Ovary (tissue), 9 donors: Measurements from ENCODE around the gene ESPN. TPM values are rescaled to one million over a fixed set of nuclear protein-coding genes. Genes with fewer than 3 reads are reported as not detected.

Experiments used
- DNase-seq, 5 donors: peaks; one replicate each; pipeline ENCODE4 v3.0.0-alpha.2; 2019 to 2020
- H3K27ac ChIP-seq, 2 donors: fragments of 200-600 bp; one replicate each; pipeline versions ENCODE4 v1.5.1 to v1.8.0; 2019 to 2022
- H3K27me3 ChIP-seq: fragments of 200-600 bp; one replicate; pipeline ENCODE4 v1.8.0; 2022
- H3K36me3 ChIP-seq: fragments of 200-600 bp; sonication (generic); one replicate; pipeline ENCODE4 v1.5.1; 2019
- H3K4me1 ChIP-seq: one replicate; pipeline ENCODE4 v1.8.1; 2013; ENCODE audit warnings: mild to moderate bottlenecking, moderate library complexity; ENCODE audit not compliant: insufficient read depth
- H3K4me3 ChIP-seq: fragments of 200-600 bp; sonication (generic); one replicate; pipeline ENCODE4 v1.5.1; 2017
- H3K9me3 ChIP-seq, 2 donors: fragments of 200-600 bp in 1 of 2; sonication (generic) in 1 of 2; one replicate each; pipeline versions ENCODE4 v1.5.1 to v1.8.1; 2013 to 2019; ENCODE audit warnings: mild to moderate bottlenecking in 1 of 2, moderate library complexity in 1 of 2
- EP300 ChIP-seq: sonication (generic); formaldehyde crosslinking; IDR thresholded peaks from one replicate; pipeline ENCODE4 v1.6.1; 2017; ENCODE audit warnings: antibody characterized with exemption
- POLR2A ChIP-seq: fragments of 450-650 bp; IDR thresholded peaks from one replicate; pipeline ENCODE4 v1.6.1; 2017; ENCODE audit warnings: antibody characterized with exemption, mild to moderate bottlenecking, moderate library complexity
- WGBS, 3 donors: extraction: QIAGEN DNeasy Blood & Tissue Kit in 1 of 3; methylation state at CpG; one replicate each; pipeline versions ENCODE4 v1.1.5 to v1.1.7; 2013 to 2017; 5-methylcytosine and 5-hydroxymethylcytosine counted together
- intact Hi-C, 4 donors: fragments of 100-400 bp; cut with DNase I; formaldehyde crosslinking; loops; one replicate each; pipeline versions ENCODE4 v1.11.0 to v1.15.1; 2022 to 2023
- polyA plus RNA-seq, 2 donors: library from polyadenylated mRNA; stranded (reverse); fragments of 200-250 nt in 1 of 2; fragments of 350-450 nt in 1 of 2; fragmentation: Illumina TruSeq in 1 of 2; extraction: RNeasy Lipid Tissue Mini Kit (QIAGEN cat#74804) in 1 of 2; gene quantifications; one replicate each; pipeline ENCODE4 v1.2.3, GENCODE V29; 2013 to 2014
- total RNA-seq, 7 donors: library from RNA; depleted of rRNA in 2 of 7; stranded (reverse); fragments of >200 nt in 2 of 7; fragmentation: NEBNext Ultra II Directional in 3 of 7; extraction: Animal tissue kit (Norgen Biotek cat#: 25700) in 3 of 7; gene quantifications; one replicate each; pipeline versions ENCODE4 v1.1.0 to v1.2.4, GENCODE V29; 2016 to 2023
- TF ChIP-seq, protein P1 (sequence below), 3 donors: fragments of 450-650 bp in 2 of 3; fragments of 200-600 bp in 1 of 3; IDR thresholded peaks; one replicate each; pipeline versions ENCODE4 v1.5.1 to v1.8.0; 2016 to 2022; ENCODE audit warnings: antibody characterized with exemption in 3 of 3, mild to moderate bottlenecking in 1 of 3
- donor health status: DM: no; HTN: no; CAD: no; lungs with moderate emphysema.
- donor health status: DM: no; HTN: no; CAD: no.
- donor health status: Bipolar disorder and iron deficiency.
- donor health status: DM: yes; HTN: yes; CAD: no.
- donor health status: DM: no; HTN: no; CAD: no.
- donor health status: DM: yes; HTN: yes; CAD: no.

ESPN gene
- total and polyA plus RNA-seq, 9 donors: 0.11 to 46.2 (median 1.5) TPM; not detected in 1

DNA sequence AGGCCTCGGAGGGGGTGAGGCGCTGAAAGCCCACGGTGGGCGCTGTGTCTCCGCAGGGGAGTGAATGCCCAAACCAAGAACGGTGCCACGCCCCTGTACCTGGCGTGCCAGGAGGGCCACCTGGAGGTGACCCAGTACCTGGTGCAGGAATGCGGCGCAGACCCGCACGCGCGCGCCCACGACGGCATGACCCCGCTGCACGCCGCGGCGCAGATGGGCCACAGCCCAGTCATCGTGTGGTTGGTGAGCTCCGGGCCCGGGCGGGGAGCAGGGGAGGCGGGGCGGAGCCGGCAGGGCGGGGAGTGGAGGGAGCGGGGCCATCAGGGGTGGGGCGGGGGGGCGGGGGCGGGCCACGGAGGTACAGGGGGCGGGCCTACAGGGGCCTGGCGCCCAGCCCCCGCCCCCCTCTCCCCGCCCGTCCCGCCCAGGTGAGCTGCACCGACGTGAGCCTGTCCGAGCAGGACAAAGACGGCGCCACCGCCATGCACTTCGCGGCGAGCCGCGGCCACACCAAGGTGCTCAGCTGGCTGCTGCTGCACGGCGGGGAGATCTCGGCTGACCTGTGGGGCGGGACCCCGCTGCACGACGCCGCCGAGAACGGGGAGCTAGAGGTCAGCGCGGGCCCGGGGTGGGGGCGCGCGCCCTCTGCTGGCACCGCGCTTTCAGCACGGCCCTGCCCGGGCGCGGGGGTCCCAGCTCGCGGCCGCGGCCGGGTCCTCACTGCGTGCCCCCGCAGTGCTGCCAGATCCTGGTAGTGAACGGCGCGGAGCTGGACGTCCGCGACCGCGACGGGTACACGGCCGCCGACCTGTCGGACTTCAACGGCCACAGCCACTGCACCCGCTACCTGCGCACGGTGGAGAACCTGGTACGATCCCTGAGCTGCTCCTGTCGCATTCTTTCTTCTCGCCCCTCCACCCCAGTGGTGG is 15.9 kb downstream of the ESPN start:
- H3K4me3 ChIP-seq: no peak overlapping the region
- no peak for DNase-seq
- no peak for TF ChIP-seq POLR2A
- TF ChIP-seq EP300: no peak
- TF ChIP-seq, protein P1, sequence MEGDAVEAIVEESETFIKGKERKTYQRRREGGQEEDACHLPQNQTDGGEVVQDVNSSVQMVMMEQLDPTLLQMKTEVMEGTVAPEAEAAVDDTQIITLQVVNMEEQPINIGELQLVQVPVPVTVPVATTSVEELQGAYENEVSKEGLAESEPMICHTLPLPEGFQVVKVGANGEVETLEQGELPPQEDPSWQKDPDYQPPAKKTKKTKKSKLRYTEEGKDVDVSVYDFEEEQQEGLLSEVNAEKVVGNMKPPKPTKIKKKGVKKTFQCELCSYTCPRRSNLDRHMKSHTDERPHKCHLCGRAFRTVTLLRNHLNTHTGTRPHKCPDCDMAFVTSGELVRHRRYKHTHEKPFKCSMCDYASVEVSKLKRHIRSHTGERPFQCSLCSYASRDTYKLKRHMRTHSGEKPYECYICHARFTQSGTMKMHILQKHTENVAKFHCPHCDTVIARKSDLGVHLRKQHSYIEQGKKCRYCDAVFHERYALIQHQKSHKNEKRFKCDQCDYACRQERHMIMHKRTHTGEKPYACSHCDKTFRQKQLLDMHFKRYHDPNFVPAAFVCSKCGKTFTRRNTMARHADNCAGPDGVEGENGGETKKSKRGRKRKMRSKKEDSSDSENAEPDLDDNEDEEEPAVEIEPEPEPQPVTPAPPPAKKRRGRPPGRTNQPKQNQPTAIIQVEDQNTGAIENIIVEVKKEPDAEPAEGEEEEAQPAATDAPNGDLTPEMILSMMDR (IDR thresholded peaks at IDR 0.05): no peak
- 5 to 8% (median 6%) methylated on average over 50 to 98 of the region's 101 CpGs for WGBS, 3 donors
- no peaks in the 10 kb centered on the region for H3K27me3 ChIP-seq
- peaks cover 1% of the 10 kb centered on the region for H3K4me1 ChIP-seq
- H3K9me3 ChIP-seq: no peaks in the 10 kb centered on the region
- H3K36me3 ChIP-seq: no peaks in the 10 kb centered on the region
- intact Hi-C loops: no loop called here
- H3K27ac ChIP-seq: no peak overlapping the region

DNA sequence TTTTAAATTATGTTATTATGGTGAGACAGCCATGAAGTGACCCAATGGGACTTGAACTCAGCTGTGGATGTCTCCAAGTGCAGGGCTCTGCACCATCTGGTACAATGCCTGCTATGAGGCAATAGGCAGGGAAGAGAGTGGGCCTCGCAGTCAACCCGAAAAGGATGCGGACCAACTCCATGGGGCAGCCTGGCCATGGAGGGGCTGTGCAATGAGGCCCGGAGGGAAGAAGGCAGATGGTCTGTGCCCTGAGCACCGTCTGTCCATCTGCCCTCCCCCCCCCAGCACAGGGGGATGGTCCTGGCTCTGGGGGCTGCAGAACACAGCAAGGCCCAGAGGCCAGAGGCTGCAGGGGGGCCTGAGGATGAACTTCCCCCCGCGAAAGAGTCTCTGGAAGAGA is 17.0 kb downstream of the ESPN start:
- TF ChIP-seq EP300: no peak
- TF ChIP-seq, protein P1 (IDR thresholded peaks at IDR 0.05): no peak
- no peak for TF ChIP-seq POLR2A
- H3K27me3 ChIP-seq: no peaks in the 10 kb centered on the region
- 72 to 83% (median 83%) methylated on average over 7 of the region's 7 CpGs for WGBS, 3 donors
- no peak overlapping the region for H3K4me3 ChIP-seq
- H3K9me3 ChIP-seq: no peaks in the 10 kb centered on the region
- no peak overlapping the region for H3K27ac ChIP-seq
- H3K4me1 ChIP-seq: peaks cover 1% of the 10 kb centered on the region
- H3K36me3 ChIP-seq: no peaks in the 10 kb centered on the region
- no peak for DNase-seq
- intact Hi-C loops: no loop called here

GRCh38 chr1:6443339-6444115 is 19.0 kb downstream of the ESPN start:
- no peaks in the 10 kb centered on the region for H3K27me3 ChIP-seq
- TF ChIP-seq, protein P1 (IDR thresholded peaks at IDR 0.05): no peak
- TF ChIP-seq POLR2A (no peak), EP300 (no peak)
- no peaks in the 10 kb centered on the region for H3K9me3 ChIP-seq
- H3K4me1 ChIP-seq: peaks cover 1% of the 10 kb centered on the region
- no peak for DNase-seq
- 76 to 81% (median 81%) methylated on average over 19 to 21 of the region's 21 CpGs for WGBS, 3 donors
- no peaks in the 10 kb centered on the region for H3K36me3 ChIP-seq
- intact Hi-C loops: no loop called here
- H3K27ac ChIP-seq: no peak overlapping the region
- H3K4me3 ChIP-seq: no peak overlapping the region

DNA sequence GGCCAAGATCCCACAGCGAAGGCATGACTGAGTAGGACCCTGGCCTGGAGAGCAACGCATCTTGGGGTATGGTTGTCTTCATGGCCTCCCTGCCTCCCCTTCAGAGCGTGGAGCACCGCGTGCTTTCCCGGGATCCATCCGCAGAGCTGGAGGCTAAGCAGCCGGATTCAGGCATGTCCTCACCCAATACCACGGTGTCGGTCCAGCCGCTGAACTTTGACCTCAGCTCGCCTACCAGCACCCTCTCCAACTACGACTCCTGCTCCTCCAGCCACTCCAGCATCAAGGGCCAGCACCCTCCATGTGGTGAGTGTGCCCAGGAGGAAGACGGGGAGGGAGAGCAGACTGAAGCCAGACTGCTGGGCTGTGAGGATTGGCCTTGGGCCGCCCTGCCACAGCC is 19.8 kb downstream of the ESPN start:
- no peak overlapping the region for H3K27ac ChIP-seq
- TF ChIP-seq EP300 (no peak), POLR2A (no peak)
- TF ChIP-seq, protein P1 (IDR thresholded peaks at IDR 0.05): no peak
- H3K36me3 ChIP-seq: no peaks in the 10 kb centered on the region
- 77 to 84% (median 81%) methylated on average over 6 to 15 of the region's 15 CpGs for WGBS, 3 donors
- intact Hi-C loops: no loop called here
- H3K4me1 ChIP-seq: peaks cover 1% of the 10 kb centered on the region
- H3K27me3 ChIP-seq: no peaks in the 10 kb centered on the region
- no peak overlapping the region for H3K4me3 ChIP-seq
- no peaks in the 10 kb centered on the region for H3K9me3 ChIP-seq
- DNase-seq: no peak
